Neural progenitor cell (in vitro differentiated cells): ENCODE data around the gene PSMB5. TPM values are rescaled to one million over a fixed set of nuclear protein-coding genes. Genes with fewer than 3 reads are reported as not detected.

ENCODE experiments used
- DNase-seq: peaks from one replicate; pipeline ENCODE4 v3.0.0-alpha.2; 2016; ENCODE audit warnings: low spot score
- H2AFZ ChIP-seq: fragments of 200-600 bp; sonication (generic); replicated peaks from 2 replicates; pipeline ENCODE4 v1.6.1; 2016; ENCODE audit warnings: antibody characterized with exemption
- H3F3A ChIP-seq: fragments of 200-600 bp; sonication (generic); 2 replicates; pipeline ENCODE4 v1.6.1; 2016; ENCODE audit warnings: antibody characterized with exemption, low read depth
- H3K27ac ChIP-seq: fragments of 200-600 bp; sonication (generic); 2 replicates; pipeline ENCODE4 v1.5.1; 2016; ENCODE audit warnings: mild to moderate bottlenecking
- H3K27me3 ChIP-seq: fragments of 200-600 bp; sonication (generic); 2 replicates; pipeline ENCODE4 v1.6.1; 2016; ENCODE audit warnings: mild to moderate bottlenecking, moderate library complexity
- H3K36me3 ChIP-seq: fragments of 200-600 bp; sonication (generic); 2 replicates; pipeline ENCODE4 v1.5.1; 2016
- H3K4me1 ChIP-seq: fragments of 200-600 bp; sonication (generic); 2 replicates; pipeline ENCODE4 v1.6.1; 2016; ENCODE audit warnings: mixed run types
- H3K4me2 ChIP-seq: fragments of 200-600 bp; sonication (generic); 2 replicates; pipeline ENCODE4 v1.6.1; 2016
- H3K4me3 ChIP-seq: fragments of 200-600 bp; sonication (generic); 2 replicates; pipeline ENCODE4 v1.5.1; 2016
- H3K79me2 ChIP-seq: fragments of 200-600 bp; sonication (generic); 2 replicates; pipeline ENCODE4 v1.6.1; 2016; ENCODE audit warnings: low read depth
- H3K9ac ChIP-seq: fragments of 200-600 bp; sonication (generic); 2 replicates; pipeline ENCODE4 v1.6.1; 2016
- H3K9me3 ChIP-seq: fragments of 200-600 bp; sonication (generic); 2 replicates; pipeline ENCODE4 v1.5.1; 2016; ENCODE audit warnings: low read depth
- H4K20me1 ChIP-seq: fragments of 200-600 bp; sonication (generic); 2 replicates; pipeline ENCODE4 v1.6.1; 2016; ENCODE audit warnings: low read depth
- H3K27ac Mint-ChIP-seq: 3 replicates; pipeline ENCODE4 v1.8.0; 2021; ENCODE audit warnings: mixed read lengths
- H3K27me3 Mint-ChIP-seq: 2 replicates; pipeline ENCODE4 v1.8.0; 2022; ENCODE audit warnings: low read depth, mild to moderate bottlenecking, inconsistent platforms, moderate library complexity, mixed read lengths; ENCODE audit not compliant: insufficient read depth
- H3K36me3 Mint-ChIP-seq: 3 replicates; pipeline ENCODE4 v1.8.0; 2021; ENCODE audit warnings: mixed read lengths
- H3K4me1 Mint-ChIP-seq: 3 replicates; pipeline ENCODE4 v1.8.0; 2021; ENCODE audit warnings: mixed read lengths
- H3K4me3 Mint-ChIP-seq: 3 replicates; pipeline ENCODE4 v1.8.0; 2021; ENCODE audit warnings: mild to moderate bottlenecking, moderate library complexity, mixed read lengths
- H3K9me3 Mint-ChIP-seq: 3 replicates; pipeline ENCODE4 v1.8.0; 2020; ENCODE audit warnings: mixed read lengths
- EZH2 ChIP-seq: fragments of 200-600 bp; sonication (generic); IDR thresholded peaks from 2 replicates; pipeline ENCODE4 v1.6.1; 2017; ENCODE audit warnings: antibody characterized with exemption, mild to moderate bottlenecking, moderate library complexity
- EZH2phosphoT487 ChIP-seq: fragments of 200-600 bp; sonication (generic); IDR thresholded peaks from 2 replicates; pipeline ENCODE4 v1.6.1; 2017; ENCODE audit warnings: antibody characterized with exemption
- total RNA-seq: library from RNA; depleted of rRNA; stranded (reverse); fragments of >200 nt; gene quantifications from 2 replicates; pipeline ENCODE4 v1.2.3, GENCODE V29; 2015; ENCODE audit warnings: low replicate concordance
- TF ChIP-seq, protein P1 (sequence below): fragments of 200-600 bp; sonication (generic); IDR thresholded peaks from 2 replicates; pipeline ENCODE4 v1.5.1; 2017; ENCODE audit warnings: antibody characterized with exemption, mild to moderate bottlenecking

PSMB5 gene
- total RNA-seq, 1 donor from 2014 or later = 154 TPM

DNA sequence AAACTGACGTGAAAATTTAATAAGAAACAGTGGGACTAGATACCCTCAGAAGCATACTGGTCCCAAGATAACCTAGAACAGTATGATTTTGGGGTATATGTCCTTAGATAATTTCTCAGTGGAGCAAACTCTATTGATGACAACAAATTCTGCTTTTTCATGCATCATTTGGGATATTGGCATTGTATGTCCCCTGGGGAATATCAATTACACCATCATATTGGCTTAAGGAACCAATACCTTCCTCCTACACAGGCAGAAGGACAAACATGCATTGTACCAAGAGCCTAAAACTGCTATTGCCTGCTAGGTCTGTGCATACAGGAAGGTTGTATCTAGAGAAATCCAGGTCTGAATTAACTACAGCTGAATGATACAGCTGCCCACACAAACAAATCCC, 40.2 kb upstream of the PSMB5 start:
- Mint-ChIP-seq H3K36me3 (peaks cover 32% of the 10 kb centered on the region), H3K27me3 (peaks cover 8% of the 10 kb centered on the region), H3K9me3 (no peaks in the 10 kb centered on the region)

DNA sequence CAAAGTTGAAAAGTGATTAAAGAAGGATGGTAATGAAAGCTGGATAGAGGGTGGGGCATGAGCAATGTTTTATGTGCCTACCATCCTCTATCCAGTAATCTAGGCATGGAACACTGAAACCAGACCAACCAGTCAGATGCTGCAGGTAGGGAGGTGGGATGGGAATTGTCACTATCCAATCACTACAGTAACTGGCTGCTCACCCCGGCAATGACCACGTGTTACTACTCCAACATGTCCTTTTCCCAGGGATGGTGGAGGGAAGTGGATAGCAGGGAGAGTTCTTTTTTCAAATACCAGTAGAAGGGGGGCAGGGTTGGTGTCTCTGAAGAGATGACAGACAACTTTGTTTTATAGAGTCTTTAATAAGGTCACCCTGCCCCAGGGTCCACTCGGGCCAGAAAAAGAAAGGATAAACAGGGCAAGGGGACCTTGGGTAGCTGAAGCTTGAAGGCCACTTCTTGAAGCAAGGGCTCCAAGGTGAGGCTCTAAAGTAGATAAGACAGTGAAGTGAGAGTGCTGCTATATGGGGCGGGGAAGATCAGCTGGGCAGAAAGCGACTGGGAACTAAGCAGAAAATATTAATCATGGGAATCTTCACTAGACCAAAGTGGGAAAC, 37.3 kb upstream of the PSMB5 start:
- Histone ChIP-seq H3K36me3 (peaks cover 22% of the 10 kb centered on the region), H2AFZ (no peak overlapping the region), H4K20me1 (peaks cover 49% of the 10 kb centered on the region), H3K79me2 (peaks cover 61% of the 10 kb centered on the region), H3F3A (peaks cover 68% of the 10 kb centered on the region), H3K9ac (no peak overlapping the region), H3K4me1 (peaks cover 41% of the 10 kb centered on the region), H3K27me3 (no peaks in the 10 kb centered on the region), H3K27ac (peak overlapping the region; percentile 67), H3K4me2 (peak overlapping the region; percentile 85), H3K9me3 (no peaks in the 10 kb centered on the region), H3K4me3 (peak overlapping the region; percentile 92)
- Mint-ChIP-seq H3K27me3 (peaks cover 8% of the 10 kb centered on the region), H3K27ac (peak overlapping the region; percentile 85), H3K9me3 (no peaks in the 10 kb centered on the region), H3K4me1 (peaks cover 41% of the 10 kb centered on the region), H3K4me3 (peak overlapping the region; percentile 89), H3K36me3 (peaks cover 22% of the 10 kb centered on the region)
- DNase-seq = peak; percentile 49
- TF ChIP-seq EZH2 (no peak), EZH2phosphoT487 (no peak)
- TF ChIP-seq, protein P1, sequence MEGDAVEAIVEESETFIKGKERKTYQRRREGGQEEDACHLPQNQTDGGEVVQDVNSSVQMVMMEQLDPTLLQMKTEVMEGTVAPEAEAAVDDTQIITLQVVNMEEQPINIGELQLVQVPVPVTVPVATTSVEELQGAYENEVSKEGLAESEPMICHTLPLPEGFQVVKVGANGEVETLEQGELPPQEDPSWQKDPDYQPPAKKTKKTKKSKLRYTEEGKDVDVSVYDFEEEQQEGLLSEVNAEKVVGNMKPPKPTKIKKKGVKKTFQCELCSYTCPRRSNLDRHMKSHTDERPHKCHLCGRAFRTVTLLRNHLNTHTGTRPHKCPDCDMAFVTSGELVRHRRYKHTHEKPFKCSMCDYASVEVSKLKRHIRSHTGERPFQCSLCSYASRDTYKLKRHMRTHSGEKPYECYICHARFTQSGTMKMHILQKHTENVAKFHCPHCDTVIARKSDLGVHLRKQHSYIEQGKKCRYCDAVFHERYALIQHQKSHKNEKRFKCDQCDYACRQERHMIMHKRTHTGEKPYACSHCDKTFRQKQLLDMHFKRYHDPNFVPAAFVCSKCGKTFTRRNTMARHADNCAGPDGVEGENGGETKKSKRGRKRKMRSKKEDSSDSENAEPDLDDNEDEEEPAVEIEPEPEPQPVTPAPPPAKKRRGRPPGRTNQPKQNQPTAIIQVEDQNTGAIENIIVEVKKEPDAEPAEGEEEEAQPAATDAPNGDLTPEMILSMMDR = no peak

More for the DNA sequence above, 40.2 kb upstream of the PSMB5 start:
- Histone ChIP-seq H3K9ac (no peak overlapping the region), H2AFZ (no peak overlapping the region), H3K27me3 (no peaks in the 10 kb centered on the region), H3K36me3 (peaks cover 22% of the 10 kb centered on the region), H3K79me2 (peaks cover 32% of the 10 kb centered on the region), H3K4me3 (no peak overlapping the region), H3K9me3 (no peaks in the 10 kb centered on the region), H3K4me2 (no peak overlapping the region), H4K20me1 (peaks cover 23% of the 10 kb centered on the region), H3K27ac (no peak overlapping the region), H3K4me1 (peaks cover 14% of the 10 kb centered on the region), H3F3A (peaks cover 71% of the 10 kb centered on the region)
- TF ChIP-seq EZH2phosphoT487 (no peak), EZH2 (no peak)
- TF ChIP-seq, protein P1 = no peak
- H3K27ac Mint-ChIP-seq = no peak overlapping the region
- H3K4me3 Mint-ChIP-seq = no peak overlapping the region
- no peak for DNase-seq
- H3K4me1 Mint-ChIP-seq = peaks cover 26% of the 10 kb centered on the region

DNA sequence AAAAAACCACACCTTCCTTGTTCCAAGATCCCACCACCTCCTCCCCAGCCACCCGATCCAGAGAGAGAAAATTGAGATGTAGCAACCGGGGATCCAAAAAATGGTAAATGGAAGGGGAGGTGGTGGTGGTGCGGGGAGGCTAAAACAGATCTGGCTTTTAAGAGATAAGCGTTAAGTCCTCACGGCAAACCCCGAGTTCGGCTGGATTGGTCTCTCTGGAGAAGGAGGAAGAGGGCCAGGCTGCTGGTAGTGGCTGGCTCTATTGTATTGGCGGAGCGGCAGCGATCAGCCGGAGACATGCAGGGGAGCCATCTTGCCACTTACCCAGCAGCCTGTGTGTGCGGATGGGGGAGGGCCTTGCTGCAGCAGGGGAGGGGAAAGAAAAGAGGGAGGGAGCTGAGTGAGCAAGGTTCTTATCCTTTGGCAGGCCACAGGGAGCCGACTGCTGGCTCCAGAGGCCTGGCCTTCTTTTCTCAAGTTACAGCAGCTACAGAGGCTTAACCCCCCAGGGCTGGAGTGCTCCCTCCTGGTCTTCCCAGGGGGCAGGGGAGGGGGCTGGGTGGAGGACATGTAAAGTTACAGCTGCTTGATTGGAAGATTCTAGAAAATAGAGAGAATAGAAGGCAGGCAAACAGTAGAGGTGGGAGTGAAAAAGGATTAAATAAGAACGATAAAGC, 36.7 kb upstream of the PSMB5 start:
- TF ChIP-seq EZH2phosphoT487 = no peak
- TF ChIP-seq, protein P1 = no peak
- Histone ChIP-seq H3K4me2 (peak overlapping the region; percentile 85), H3K9ac (peak overlapping the region; percentile 81), H3K4me1 (peaks cover 48% of the 10 kb centered on the region), H3K36me3 (peaks cover 18% of the 10 kb centered on the region), H3K4me3 (peak overlapping the region; percentile 92), H3K9me3 (no peaks in the 10 kb centered on the region), H3K27me3 (no peaks in the 10 kb centered on the region), H4K20me1 (peaks cover 52% of the 10 kb centered on the region), H3K27ac (peak overlapping the region; percentile 67), H3K79me2 (peaks cover 65% of the 10 kb centered on the region), H2AFZ (no peak overlapping the region), H3F3A (peaks cover 72% of the 10 kb centered on the region)
- peak; percentile 94 for DNase-seq
- Mint-ChIP-seq H3K4me3 (peak overlapping the region; percentile 89), H3K36me3 (peaks cover 23% of the 10 kb centered on the region), H3K4me1 (peaks cover 41% of the 10 kb centered on the region), H3K27me3 (peaks cover 10% of the 10 kb centered on the region), H3K9me3 (no peaks in the 10 kb centered on the region), H3K27ac (peak overlapping the region; percentile 85)
